SK-N-SH (cell line): Measurements from ENCODE around the gene CCNG2. TPM values are rescaled to one million over a fixed set of nuclear protein-coding genes. Genes with fewer than 3 reads are reported as not detected.

Source experiments
- CTCF ChIA-PET: fragments of 300-600, 350-600 bp; formaldehyde crosslinking; extraction: SDS; loops from one replicate; lab custom pipeline; 2021; lab: Yijun Ruan, JAX
- POLR2A ChIA-PET: fragments of 350-600 bp; sonication (Branson Sonifier 250); formaldehyde crosslinking; extraction: SDS; loops from one replicate; lab custom pipeline; 2020; ENCODE audit warnings: antibody characterized with exemption, inconsistent platforms; lab: Yijun Ruan, JAX
- DNase-seq: peaks from one replicate; pipeline ENCODE4 v3.0.0; 2012
- H2AFZ ChIP-seq: fragments of 200-600 bp; sonication (generic); 2 replicates; pipeline ENCODE4 v1.8.1; 2016; ENCODE audit warnings: antibody characterized with exemption, mild to moderate bottlenecking, low read depth
- H3F3A ChIP-seq: fragments of 200-600 bp; sonication (generic); replicated peaks from 2 replicates; pipeline ENCODE3; 2016; ENCODE audit warnings: antibody characterized with exemption, mild to moderate bottlenecking; ENCODE audit not compliant: insufficient read depth
- H3K27ac ChIP-seq, 2 experiments: fragments of 200-500 bp in 1 of 2; fragments of 200-600 bp in 1 of 2; sonication (Bioruptor generic) in 1 of 2; sonication (generic), shearing (Covaris generic) in 1 of 2; 2 replicates each; pipeline versions ENCODE4 v1.5.1 to v1.6.1; 2014 to 2016; ENCODE audit warnings: low read depth in 2 of 2, inconsistent platforms in 1 of 2, low read length in 1 of 2, mild to moderate bottlenecking in 1 of 2, mixed read lengths in 1 of 2
- H3K27me3 ChIP-seq: fragments of 200-600 bp; sonication (generic), shearing (Covaris generic); 2 replicates; pipeline ENCODE4 v1.6.1; 2016; ENCODE audit warnings: mixed run types; ENCODE audit not compliant: insufficient read depth
- H3K36me3 ChIP-seq, 2 experiments: fragments of 200-500 bp in 1 of 2; fragments of 200-600 bp in 1 of 2; sonication (Bioruptor generic) in 1 of 2; sonication (generic) in 1 of 2; replicated peaks in 1 of 2; 2 replicates each; pipeline versions ENCODE3 to v1.5.1; 2014 to 2016; ENCODE audit warnings: low read length in 1 of 2, mild to moderate bottlenecking in 1 of 2; ENCODE audit not compliant: insufficient read depth in 2 of 2, control insufficient read depth in 1 of 2
- H3K4me1 ChIP-seq, 2 experiments: fragments of 200-500 bp in 1 of 2; fragments of 200-600 bp in 1 of 2; sonication (Bioruptor generic) in 1 of 2; sonication (generic), shearing (Covaris generic) in 1 of 2; 2 replicates each; pipeline versions ENCODE4 v1.5.1 to v1.6.1; 2014 to 2016; ENCODE audit warnings: low read depth in 1 of 2, low read length in 1 of 2, mixed run types in 1 of 2; ENCODE audit not compliant: insufficient read depth in 2 of 2, control insufficient read depth in 1 of 2
- H3K4me2 ChIP-seq: fragments of 200-600 bp; sonication (generic), shearing (Covaris generic); 2 replicates; pipeline ENCODE4 v1.6.1; 2017; ENCODE audit warnings: mixed run types
- H3K4me3 ChIP-seq, 2 experiments: fragments of 200-500 bp in 1 of 2; fragments of 200-600 bp in 1 of 2; sonication (Bioruptor generic) in 1 of 2; sonication (generic), shearing (Covaris generic) in 1 of 2; 2 replicates each; pipeline versions ENCODE4 v1.5.1 to v1.8.1; 2014 to 2016; ENCODE audit warnings: low read depth in 2 of 2, inconsistent platforms in 1 of 2, low read length in 1 of 2, mild to moderate bottlenecking in 1 of 2, mixed read lengths in 1 of 2, moderate library complexity in 1 of 2
- H3K79me2 ChIP-seq: fragments of 200-600 bp; sonication (generic); 2 replicates; pipeline ENCODE4 v1.8.1; 2017; ENCODE audit warnings: mild to moderate bottlenecking; ENCODE audit not compliant: insufficient read depth
- H3K9ac ChIP-seq: fragments of 200-600 bp; sonication (generic); 2 replicates; pipeline ENCODE4 v1.6.1; 2017; ENCODE audit warnings: mixed run types
- H3K9me2 ChIP-seq: fragments of 200-600 bp; sonication (generic); 2 replicates; pipeline ENCODE4 v1.6.1; 2017; ENCODE audit warnings: mixed run types
- H3K9me3 ChIP-seq: fragments of 200-600 bp; sonication (generic); 2 replicates; pipeline ENCODE4 v1.6.1; 2017; ENCODE audit warnings: mixed run types, mild to moderate bottlenecking, moderate library complexity
- H4K20me1 ChIP-seq: fragments of 200-600 bp; sonication (generic); 2 replicates; pipeline ENCODE4 v1.6.1; 2017; ENCODE audit warnings: mild to moderate bottlenecking, mixed run types; ENCODE audit not compliant: insufficient read depth
- CHD2 ChIP-seq: fragments of 150-350 bp; IDR thresholded peaks from 2 replicates; pipeline ENCODE4 v1.6.1; 2018; ENCODE audit warnings: low read length; ENCODE audit not compliant: partially characterized antibody
- ELF1 ChIP-seq: IDR thresholded peaks from 2 replicates; pipeline ENCODE4 v1.4.0; 2012
- EP300 ChIP-seq, 2 experiments: IDR thresholded peaks; 2 replicates each; pipeline versions ENCODE4 v1.4.0 to v1.6.1; 2012; ENCODE audit warnings: borderline replicate concordance in 1 of 2, low read depth in 1 of 2, low read length in 1 of 2
- EZH2phosphoT487 ChIP-seq: fragments of 200-600 bp; sonication (generic); IDR thresholded peaks from 2 replicates; pipeline ENCODE4 v1.6.1; 2017; ENCODE audit warnings: low read depth, mixed run types, mild to moderate bottlenecking, antibody characterized with exemption, moderate library complexity, borderline replicate concordance
- FOSL2 ChIP-seq: IDR thresholded peaks from 2 replicates; pipeline ENCODE4 v1.4.0; 2012; ENCODE audit warnings: low read depth, mild to moderate bottlenecking, moderate library complexity, borderline replicate concordance
- GATA2 ChIP-seq: sonication (generic); formaldehyde crosslinking; IDR thresholded peaks from 2 replicates; pipeline ENCODE4 v1.5.0; 2020; ENCODE audit warnings: mild to moderate bottlenecking, missing genetic modification reagents
- MEF2A ChIP-seq: IDR thresholded peaks from 2 replicates; pipeline ENCODE4 v1.4.0; 2012; ENCODE audit warnings: low read depth, borderline replicate concordance
- NFIC ChIP-seq: IDR thresholded peaks from 2 replicates; pipeline ENCODE4 v1.4.0; 2012; ENCODE audit warnings: borderline replicate concordance
- NRF1 ChIP-seq: IDR thresholded peaks from 2 replicates; pipeline ENCODE4 v1.6.1; 2012; ENCODE audit warnings: low read depth, mild to moderate bottlenecking, low read length
- POLR2AphosphoS5 ChIP-seq: IDR thresholded peaks from 2 replicates; pipeline ENCODE4 v1.6.1; 2012; ENCODE audit warnings: low read depth, low read length
- TAF1 ChIP-seq: IDR thresholded peaks from 2 replicates; pipeline ENCODE4 v1.6.1; 2012; ENCODE audit warnings: low read depth, mild to moderate bottlenecking, low read length, moderate library complexity, borderline replicate concordance
- TCF12 ChIP-seq: IDR thresholded peaks from 2 replicates; pipeline ENCODE4 v1.4.0; 2012
- TEAD4 ChIP-seq: IDR thresholded peaks from 2 replicates; pipeline ENCODE4 v1.4.0; 2012; ENCODE audit warnings: mild to moderate bottlenecking, borderline replicate concordance; ENCODE audit not compliant: insufficient read depth
- WGBS: methylation state at CpG from one replicate; pipeline ENCODE4 v1.1.6; 2017; ENCODE audit warnings: low lambda C conversion rate; 5-methylcytosine and 5-hydroxymethylcytosine counted together
- polyA plus RNA-seq, 3 experiments: library from polyadenylated mRNA; depleted of rRNA; stranded (reverse); fragments of >200 nt; gene quantifications; 2 replicates each; pipeline ENCODE4 v1.2.3, GENCODE V29; 2012
- TF ChIP-seq, protein P1 (sequence below): fragments of 200-600 bp; sonication (generic); IDR thresholded peaks from 2 replicates; pipeline ENCODE4 v1.6.1; 2017; ENCODE audit warnings: antibody characterized with exemption, mild to moderate bottlenecking, moderate library complexity
- TF ChIP-seq, protein P2 (sequence below): IDR thresholded peaks from 2 replicates; pipeline ENCODE4; 2012
- TF ChIP-seq, protein P3 (sequence below): IDR thresholded peaks from 2 replicates; pipeline ENCODE4 v1.6.1; 2012; ENCODE audit warnings: mild to moderate bottlenecking, low read depth, low read length, moderate library complexity

CCNG2 gene
- polyA plus RNA-seq, 1 of the 3 experiments (the other 2 are of a cell fraction): 8.9 TPM

DNA sequence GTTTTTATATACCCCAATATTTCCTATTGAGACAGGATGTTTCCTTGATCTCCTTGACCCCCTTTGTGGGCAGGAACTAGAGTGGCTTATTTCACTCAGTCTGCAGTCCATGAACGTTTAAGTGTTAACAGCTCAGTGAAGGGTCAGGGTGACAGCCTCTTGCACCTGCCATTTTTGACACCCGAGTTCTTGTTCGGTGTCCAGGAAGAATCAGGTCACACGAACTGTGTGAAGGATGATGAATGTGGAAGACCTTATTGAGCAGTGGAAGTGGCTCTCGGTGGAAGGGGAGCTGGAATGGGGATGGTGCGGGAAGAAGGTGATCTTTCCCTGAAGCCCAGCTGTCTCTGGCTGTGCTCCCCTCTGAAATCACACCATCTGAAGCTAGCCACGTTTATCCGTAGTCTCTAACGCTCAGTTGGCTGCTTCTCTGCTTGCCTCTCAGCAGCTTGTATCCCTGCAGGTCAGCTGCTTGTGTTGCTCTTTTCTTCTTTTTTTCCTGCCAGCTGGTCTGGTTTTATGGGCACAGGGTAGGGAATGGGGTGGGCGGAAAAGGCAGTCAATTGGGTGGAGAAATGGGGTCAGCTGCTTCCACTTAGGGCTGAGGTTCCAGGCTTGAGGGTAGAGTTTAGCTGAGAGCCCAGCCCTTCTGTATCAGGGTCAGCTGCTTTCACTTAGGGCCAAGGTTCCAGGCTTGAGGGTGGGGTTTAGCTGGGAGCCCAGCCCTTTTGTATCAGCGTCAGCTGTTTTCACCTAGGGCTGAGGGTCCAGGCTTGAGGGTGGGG lies 29.0 kb upstream of the CCNG2 start:
- H3K4me2 ChIP-seq: no peak overlapping the region
- no peaks in the 10 kb centered on the region for H3K9me3 ChIP-seq
- ChIA-PET POLR2A (no interaction called here), CTCF (interaction anchor here (0.6 to 3.2 kb wide), 2 partner anchors 32 to 1671 kb away, joined by 3 to 10 read pairs; no protein-coding TSS in a partner anchor)
- no peak for DNase-seq
- H3K4me3 ChIP-seq: no peak overlapping the region
- 46% methylated on average over 10 of the region's 11 CpGs for WGBS
- no peak overlapping the region for H3K27ac ChIP-seq
- H3K27me3 ChIP-seq: no peaks in the 10 kb centered on the region; the same call in 1 of the 2 replicates
- H3K9me2 ChIP-seq: no peaks in the 10 kb centered on the region
- H3F3A ChIP-seq: no peaks in the 10 kb centered on the region
- H3K79me2 ChIP-seq: no peaks in the 10 kb centered on the region
- TF ChIP-seq CHD2 (no peak), POLR2AphosphoS5 (no peak), EZH2phosphoT487 (no peak), FOSL2 (no peak), ELF1 (no peak), EP300 (IDR thresholded peaks at IDR 0.05; ENCODE audit: borderline replicate concordance in 1 of 2, low read depth in 1 of 2, low read length in 1 of 2) (no peak), GATA2 (CRISPR knock-in tag) (no peak), NFIC (no peak), TAF1 (no peak), NRF1 (no peak), TCF12 (no peak), TEAD4 (no peak), MEF2A (no peak)
- TF ChIP-seq, protein P1, sequence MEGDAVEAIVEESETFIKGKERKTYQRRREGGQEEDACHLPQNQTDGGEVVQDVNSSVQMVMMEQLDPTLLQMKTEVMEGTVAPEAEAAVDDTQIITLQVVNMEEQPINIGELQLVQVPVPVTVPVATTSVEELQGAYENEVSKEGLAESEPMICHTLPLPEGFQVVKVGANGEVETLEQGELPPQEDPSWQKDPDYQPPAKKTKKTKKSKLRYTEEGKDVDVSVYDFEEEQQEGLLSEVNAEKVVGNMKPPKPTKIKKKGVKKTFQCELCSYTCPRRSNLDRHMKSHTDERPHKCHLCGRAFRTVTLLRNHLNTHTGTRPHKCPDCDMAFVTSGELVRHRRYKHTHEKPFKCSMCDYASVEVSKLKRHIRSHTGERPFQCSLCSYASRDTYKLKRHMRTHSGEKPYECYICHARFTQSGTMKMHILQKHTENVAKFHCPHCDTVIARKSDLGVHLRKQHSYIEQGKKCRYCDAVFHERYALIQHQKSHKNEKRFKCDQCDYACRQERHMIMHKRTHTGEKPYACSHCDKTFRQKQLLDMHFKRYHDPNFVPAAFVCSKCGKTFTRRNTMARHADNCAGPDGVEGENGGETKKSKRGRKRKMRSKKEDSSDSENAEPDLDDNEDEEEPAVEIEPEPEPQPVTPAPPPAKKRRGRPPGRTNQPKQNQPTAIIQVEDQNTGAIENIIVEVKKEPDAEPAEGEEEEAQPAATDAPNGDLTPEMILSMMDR: no peak
- TF ChIP-seq, protein P2, sequence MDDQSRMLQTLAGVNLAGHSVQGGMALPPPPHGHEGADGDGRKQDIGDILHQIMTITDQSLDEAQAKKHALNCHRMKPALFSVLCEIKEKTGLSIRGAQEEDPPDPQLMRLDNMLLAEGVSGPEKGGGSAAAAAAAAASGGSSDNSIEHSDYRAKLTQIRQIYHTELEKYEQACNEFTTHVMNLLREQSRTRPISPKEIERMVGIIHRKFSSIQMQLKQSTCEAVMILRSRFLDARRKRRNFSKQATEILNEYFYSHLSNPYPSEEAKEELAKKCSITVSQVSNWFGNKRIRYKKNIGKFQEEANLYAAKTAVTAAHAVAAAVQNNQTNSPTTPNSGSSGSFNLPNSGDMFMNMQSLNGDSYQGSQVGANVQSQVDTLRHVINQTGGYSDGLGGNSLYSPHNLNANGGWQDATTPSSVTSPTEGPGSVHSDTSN: no peak
- TF ChIP-seq, protein P3, sequence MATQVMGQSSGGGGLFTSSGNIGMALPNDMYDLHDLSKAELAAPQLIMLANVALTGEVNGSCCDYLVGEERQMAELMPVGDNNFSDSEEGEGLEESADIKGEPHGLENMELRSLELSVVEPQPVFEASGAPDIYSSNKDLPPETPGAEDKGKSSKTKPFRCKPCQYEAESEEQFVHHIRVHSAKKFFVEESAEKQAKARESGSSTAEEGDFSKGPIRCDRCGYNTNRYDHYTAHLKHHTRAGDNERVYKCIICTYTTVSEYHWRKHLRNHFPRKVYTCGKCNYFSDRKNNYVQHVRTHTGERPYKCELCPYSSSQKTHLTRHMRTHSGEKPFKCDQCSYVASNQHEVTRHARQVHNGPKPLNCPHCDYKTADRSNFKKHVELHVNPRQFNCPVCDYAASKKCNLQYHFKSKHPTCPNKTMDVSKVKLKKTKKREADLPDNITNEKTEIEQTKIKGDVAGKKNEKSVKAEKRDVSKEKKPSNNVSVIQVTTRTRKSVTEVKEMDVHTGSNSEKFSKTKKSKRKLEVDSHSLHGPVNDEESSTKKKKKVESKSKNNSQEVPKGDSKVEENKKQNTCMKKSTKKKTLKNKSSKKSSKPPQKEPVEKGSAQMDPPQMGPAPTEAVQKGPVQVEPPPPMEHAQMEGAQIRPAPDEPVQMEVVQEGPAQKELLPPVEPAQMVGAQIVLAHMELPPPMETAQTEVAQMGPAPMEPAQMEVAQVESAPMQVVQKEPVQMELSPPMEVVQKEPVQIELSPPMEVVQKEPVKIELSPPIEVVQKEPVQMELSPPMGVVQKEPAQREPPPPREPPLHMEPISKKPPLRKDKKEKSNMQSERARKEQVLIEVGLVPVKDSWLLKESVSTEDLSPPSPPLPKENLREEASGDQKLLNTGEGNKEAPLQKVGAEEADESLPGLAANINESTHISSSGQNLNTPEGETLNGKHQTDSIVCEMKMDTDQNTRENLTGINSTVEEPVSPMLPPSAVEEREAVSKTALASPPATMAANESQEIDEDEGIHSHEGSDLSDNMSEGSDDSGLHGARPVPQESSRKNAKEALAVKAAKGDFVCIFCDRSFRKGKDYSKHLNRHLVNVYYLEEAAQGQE: no peak
- H4K20me1 ChIP-seq: no peaks in the 10 kb centered on the region
- no peak overlapping the region for H3K9ac ChIP-seq
- H2AFZ ChIP-seq: no peak overlapping the region
- peaks cover 0 to 2% of the 10 kb centered on the region in 2 experiments; a peak in 1 of 4 replicates for H3K4me1 ChIP-seq
- no peaks in the 10 kb centered on the region for H3K36me3 ChIP-seq
